HG03139 (cell line): Measurements from ENCODE around the gene SLX4IP.

Source experiments
- ATAC-seq: cut with Tn5 transposase; IDR thresholded peaks from one replicate; pipeline ENCODE4 v1.9.1; 2021; ENCODE audit not compliant: unreplicated experiment

Gene SLX4IP

GRCh38 chr20:10547276-10548114, 112.4 kb downstream of the SLX4IP start:
- ATAC-seq = no peak

GRCh38 chr20:10549511-10549910, 114.4 kb downstream of the SLX4IP start:
- ATAC-seq = no peak

GRCh38 chr20:10550204-10551118, 115.4 kb downstream of the SLX4IP start:
- ATAC-seq = no peak

GRCh38 chr20:10551732-10552724, 116.9 kb downstream of the SLX4IP start:
- no peak for ATAC-seq

DNA sequence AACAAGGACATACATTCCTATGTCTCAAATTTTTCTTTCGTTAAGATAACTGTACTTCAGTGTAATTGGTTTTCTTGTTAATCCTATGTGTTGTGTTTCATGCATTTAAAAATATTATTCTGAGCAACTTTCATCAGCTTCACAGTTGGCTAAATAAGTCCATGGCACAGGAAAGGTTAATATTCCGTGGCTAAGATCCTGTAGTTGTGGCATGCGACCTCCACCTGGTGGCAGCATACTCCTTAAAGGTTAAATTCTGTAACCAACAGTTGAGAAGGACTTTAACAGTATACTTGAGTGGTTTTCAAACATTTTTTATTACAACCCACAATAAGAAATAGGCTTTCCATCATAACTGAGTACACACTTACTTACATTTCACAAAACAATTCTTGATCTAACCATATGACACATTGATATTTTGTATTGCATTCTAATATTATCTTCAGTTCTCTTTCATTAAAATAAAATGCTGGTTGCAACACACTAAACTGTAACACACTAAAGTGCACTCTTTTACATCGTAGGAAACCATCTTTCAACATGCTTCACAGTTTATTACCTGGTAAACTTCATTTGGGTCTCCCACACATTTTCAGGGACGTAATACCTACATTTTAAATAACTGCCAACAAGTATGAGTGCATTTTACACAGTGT, 118.3 kb downstream of the SLX4IP start:
- ATAC-seq = peak; percentile 43

DNA sequence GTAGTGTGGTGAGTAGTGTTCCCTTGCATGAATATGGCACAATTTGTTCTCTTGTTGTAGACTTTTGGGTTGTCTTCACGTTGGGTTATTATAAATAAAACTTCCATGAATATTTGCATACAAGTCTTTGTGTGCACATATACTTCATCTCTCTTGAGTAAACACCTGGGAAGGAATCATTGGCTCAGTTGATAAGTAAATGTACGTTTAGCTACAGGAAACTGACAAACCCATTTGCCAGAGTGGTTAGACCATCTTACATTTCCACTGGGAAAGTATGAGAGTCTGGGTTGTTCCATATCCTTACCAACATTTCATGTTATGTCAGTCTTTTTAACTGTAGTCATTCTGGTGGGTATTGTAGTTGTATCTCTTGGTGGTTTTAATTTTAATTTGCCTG, 119.2 kb downstream of the SLX4IP start:
- no peak for ATAC-seq

GRCh38 chr20:10555393-10555792, 120.3 kb downstream of the SLX4IP start:
- no peak for ATAC-seq

GRCh38 chr20:10555865-10556308, 120.8 kb downstream of the SLX4IP start:
- no peak for ATAC-seq

DNA sequence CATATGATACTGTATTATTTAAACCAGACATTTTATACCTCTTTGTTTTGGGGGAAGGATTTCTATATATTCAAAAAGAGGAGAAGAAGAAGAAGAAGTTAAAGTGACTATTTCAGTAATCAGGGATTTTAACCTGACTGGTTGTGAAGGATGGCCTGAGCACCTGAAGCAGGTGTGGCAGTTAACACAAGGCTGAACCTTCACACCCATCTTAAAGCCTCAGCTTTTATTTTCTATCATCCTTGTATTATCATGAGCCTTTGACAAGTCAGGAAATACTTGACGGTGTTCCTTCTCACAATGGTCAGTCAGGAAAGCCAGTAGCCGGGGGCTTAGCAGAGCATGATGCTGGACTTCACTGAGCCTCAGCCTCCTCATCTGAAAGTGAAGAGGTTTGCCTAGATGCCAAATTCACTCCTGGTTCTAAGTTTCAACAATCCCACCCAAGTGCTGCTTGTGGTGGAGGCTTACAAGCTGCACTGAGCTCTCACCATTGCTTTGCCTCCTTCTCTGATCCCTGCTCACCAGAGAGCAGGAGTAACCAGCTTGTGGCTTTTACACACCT, 121.5 kb downstream of the SLX4IP start:
- ATAC-seq = no peak

DNA sequence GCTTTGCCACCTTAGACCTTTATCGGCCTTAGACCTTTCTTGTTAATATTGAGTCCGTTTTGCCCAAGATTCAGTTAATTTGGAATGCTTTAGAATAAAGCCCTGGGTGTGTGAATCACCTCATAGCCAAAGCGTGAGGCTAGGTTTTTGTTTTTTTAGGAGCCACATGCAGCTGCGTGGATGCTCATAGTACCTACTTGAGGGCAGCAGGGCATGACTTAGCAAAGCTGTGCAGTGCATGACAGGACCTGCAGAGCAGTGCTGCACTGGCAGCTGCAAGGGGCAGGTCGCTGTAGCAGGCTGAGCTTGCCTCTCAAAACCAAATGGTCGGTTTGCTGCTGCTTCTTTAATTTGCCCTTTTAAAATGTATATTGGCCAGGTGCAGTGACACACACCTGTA, 122.6 kb downstream of the SLX4IP start:
- ATAC-seq = no peak

DNA sequence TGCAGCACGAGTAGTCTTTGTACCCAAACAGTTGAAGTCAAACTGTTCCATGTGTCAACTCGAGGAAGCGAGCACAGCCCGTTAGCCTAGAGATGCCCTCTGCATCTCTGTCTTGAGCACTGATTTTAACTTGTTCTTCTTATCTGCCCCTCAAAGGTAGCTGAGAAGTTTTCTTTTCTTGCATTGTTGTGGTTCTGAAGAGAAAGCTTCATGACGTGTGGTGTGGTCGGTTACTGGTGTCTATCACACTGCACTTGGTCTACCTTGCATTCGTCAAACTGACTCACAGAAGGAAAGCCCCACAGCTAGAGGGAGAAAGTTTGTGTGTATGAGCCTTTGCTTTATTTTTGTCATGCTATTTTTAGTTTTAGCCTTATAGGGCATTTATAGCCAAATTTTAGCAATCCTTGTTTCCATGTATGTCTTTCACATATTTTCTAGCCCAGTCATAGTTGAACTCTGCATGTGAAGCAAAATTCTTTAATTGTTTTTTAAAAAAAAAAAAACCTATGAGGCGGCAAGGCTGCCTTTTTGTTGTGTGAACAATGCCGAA, 123.6 kb downstream of the SLX4IP start:
- ATAC-seq = peak; percentile 73

DNA sequence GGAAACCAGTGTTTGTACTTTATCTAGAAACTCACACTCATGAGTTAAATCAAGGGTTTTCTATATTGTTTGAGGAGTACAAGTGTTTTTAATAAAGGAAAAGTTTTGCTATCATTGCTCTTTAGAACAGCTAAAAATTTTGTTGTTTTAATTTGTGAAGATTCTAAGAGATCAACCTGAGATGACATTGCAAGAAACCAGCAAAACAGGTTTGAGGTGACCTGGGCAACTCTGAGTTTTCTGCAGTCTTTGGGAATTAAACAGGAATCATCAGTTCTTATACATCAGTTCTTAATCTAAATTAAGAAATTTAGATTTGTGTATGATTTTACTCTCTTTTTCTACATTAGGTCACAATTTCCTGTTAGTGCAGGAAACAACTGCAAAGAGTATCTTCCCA, 124.2 kb downstream of the SLX4IP start:
- no peak for ATAC-seq

DNA sequence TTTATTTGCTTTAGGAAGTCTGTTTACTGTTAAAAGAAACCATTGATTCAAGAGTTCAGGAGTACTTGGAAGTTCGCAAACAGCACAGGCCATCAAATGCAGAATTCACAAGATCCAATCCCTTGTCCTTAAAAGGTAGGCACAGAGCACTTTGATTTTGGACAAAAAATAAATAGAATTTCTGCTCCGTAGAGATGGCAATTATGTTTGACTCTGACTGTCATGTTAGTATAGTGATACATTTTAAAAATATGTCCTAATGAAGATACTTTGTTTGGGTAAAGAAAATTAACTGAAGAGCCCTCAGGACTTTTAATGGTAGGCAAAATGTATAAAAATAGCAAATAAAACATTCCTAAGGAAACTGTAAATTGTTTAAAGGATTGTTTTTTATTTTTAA, 125.6 kb downstream of the SLX4IP start:
- no peak for ATAC-seq

DNA sequence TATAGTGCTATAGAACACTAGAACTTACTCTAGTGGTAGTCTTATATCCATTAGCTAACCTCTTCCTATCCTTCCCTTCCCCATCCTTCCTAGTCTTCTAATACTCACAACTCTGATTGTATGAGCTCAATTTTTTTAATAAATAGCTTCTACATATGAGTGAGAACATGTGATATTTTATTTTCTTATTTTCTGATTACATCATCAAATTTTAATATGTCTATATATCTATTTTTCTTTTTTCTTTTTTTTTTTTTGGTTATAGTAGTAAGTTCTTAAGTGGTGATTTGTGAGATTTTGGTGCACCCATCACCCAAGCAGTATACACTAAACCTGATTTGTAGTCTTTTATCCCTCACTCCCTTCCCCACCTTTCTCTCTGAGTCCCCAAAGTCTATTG, 126.2 kb downstream of the SLX4IP start:
- ATAC-seq = no peak

GRCh38 chr20:10562899-10563298, 127.8 kb downstream of the SLX4IP start:
- no peak for ATAC-seq

DNA sequence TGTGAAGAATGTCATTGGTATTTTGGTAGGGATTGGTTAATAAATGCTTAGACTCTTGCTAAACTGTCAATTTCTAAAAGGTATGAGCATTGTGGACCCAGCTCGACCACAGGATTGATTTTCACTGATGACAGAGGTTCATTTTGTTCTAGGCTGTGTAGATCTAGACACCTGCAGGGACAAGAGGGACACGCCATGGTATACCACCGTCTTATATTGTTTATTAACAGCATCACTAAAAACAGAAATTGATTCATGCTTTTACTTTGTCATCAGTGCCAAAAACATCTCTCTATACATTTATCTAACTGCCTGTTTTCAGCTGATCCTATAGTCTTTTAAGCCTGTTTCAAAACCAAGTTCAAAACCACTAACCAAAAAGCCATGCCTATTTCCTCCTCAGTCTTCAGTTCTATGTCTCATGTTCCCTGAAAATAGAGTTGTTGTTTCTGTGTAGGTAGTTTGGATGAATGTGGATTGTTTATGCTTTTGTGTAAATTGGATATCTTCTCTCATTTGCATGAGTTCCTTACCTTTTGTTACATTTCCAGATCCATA, 128.9 kb downstream of the SLX4IP start:
- no peak for ATAC-seq

DNA sequence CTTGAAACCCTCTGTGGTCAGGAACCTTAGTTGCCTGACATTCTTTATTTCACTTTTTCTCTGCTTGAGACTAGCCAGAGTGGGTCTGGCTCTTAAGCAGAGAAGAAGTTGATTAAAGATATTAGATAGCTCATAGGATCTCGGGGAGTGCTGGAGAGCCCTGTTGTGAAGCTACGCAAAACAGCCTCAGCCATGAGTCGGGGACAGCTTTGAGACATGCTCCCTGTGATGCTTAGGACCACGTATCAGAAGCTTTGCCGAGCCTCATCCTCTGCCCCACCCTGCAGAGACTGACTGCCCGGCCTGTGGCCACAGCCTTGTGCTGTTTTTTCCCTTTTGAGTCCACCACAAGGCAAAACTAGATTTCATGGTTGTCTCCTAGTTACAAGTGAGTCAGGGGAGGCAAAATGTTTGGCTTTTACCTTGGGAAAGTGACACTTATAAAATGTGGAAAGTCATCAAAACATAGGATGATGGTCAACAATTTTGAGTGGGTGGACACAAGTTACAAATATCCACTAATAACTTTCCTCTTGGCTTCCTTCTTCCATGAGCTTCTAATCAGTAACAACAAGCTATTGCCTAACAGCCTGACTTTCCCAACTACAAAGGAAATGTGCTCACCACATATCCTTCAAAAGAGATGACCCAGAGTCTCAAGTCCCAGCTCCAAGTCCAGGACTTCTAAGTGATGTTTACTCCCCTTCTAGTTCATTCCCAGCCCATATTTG, 130.3 kb downstream of the SLX4IP start:
- ATAC-seq = no peak
